ENCODE results near the gene ZNF665.

ZNF665 gene

DNA sequence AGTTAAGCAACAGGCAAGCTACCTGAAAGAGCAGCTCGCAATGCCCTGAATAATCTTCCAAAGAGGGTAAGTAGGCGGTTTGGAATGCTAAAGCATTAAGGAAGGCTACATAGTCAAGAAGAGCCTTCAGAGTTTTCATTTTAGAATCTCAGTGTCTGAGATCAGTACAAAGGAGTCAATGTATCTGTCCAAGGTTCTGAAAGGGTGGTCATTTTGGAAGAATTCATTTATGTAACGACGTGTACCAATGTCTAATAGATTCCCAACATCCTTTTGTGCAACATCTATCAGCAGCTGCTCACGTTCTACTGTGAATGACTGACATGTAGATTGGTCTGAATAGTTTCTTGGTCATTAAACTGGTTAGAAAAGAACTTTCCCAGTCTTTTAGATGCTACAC lies 15.2 kb downstream of the ZNF665 start:
- TF ChIP-seq CTCF (conservative IDR thresholded peaks at IDR 0.05; ENCODE audit: low read depth, low read length): no peak
- H3K4me3 ChIP-seq (ENCODE audit: low read length): no peak overlapping the region
- no peak for DNase-seq (ENCODE audit: low read depth)

- DNase-seq (ENCODE audit: low read depth): no peak
- no peak overlapping the region for H3K4me3 ChIP-seq (ENCODE audit: low read length)
- TF ChIP-seq CTCF (conservative IDR thresholded peaks at IDR 0.05; ENCODE audit: low read depth, low read length): no peak
Measured at GRCh38 chr19:53172889-53173288, 20.3 kb downstream of the ZNF665 start.

DNA sequence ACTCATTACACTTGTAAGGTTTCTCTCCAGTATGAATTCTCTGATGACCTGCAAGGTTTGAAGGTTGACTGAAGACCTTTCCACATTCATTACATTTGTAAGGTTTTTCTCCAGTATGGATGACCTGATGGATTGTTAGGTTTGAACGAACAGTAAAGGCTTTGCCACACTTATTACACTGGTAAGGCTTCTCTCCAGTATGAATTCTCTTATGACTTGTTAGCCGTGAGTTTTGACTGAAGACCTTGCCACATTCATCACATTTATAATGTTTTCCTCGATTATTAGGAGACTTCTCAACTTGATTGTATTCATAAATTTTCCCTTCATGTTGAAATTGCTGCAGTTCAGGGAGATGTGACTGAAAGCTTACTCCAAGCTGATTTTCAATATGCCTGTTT lies 27.5 kb downstream of the ZNF665 start:
- DNase-seq (ENCODE audit: low read depth): no peak
- no peak for TF ChIP-seq CTCF (conservative IDR thresholded peaks at IDR 0.05; ENCODE audit: low read depth, low read length)
- no peak overlapping the region for H3K4me3 ChIP-seq (ENCODE audit: low read length)

- TF ChIP-seq CTCF (conservative IDR thresholded peaks at IDR 0.05; ENCODE audit: low read depth, low read length): no peak
- no peak overlapping the region for H3K4me3 ChIP-seq (ENCODE audit: low read length)
- DNase-seq (ENCODE audit: low read depth): no peak
Measured at GRCh38 chr19:53161123-53161522, 32.0 kb downstream of the ZNF665 start.

- no peak for TF ChIP-seq CTCF (conservative IDR thresholded peaks at IDR 0.05; ENCODE audit: low read depth, low read length)
- DNase-seq (ENCODE audit: low read depth): no peak
- H3K4me3 ChIP-seq (ENCODE audit: low read length): no peak overlapping the region
Measured at GRCh38 chr19:53160350-53160749, 32.8 kb downstream of the ZNF665 start.

DNA sequence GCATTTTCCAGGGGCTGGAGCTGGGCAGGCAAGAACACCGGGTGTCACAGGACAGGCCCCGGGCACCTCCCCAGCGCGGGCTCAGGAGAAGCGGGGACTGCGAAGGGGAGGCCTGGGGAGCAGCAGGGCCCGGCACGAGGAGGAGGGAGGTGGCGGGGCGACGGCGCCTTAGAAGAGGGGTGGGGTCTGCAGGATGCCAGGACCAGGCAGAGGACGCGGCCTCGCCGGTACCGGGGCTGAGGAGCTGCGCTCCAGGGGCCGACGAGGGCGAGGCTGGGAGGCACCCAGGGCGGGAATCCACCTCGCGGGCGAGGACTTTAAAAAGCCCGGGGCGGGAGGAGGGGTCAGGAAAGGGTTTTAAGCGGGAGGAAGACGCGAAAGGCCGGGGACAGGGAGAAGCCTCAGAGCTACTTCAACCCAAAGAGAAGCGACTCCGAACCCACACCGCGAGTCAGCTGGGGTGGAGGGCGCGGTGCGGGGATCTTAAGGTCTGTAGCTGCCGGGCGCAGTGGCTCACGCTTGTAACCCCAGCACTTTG lies 35.0 kb downstream of the ZNF665 start:
- TF ChIP-seq CTCF (conservative IDR thresholded peaks at IDR 0.05; ENCODE audit: low read depth, low read length): no peak
- DNase-seq (ENCODE audit: low read depth): peak; percentile 2
- H3K4me3 ChIP-seq (ENCODE audit: low read length): peak overlapping the region; percentile 72

DNA sequence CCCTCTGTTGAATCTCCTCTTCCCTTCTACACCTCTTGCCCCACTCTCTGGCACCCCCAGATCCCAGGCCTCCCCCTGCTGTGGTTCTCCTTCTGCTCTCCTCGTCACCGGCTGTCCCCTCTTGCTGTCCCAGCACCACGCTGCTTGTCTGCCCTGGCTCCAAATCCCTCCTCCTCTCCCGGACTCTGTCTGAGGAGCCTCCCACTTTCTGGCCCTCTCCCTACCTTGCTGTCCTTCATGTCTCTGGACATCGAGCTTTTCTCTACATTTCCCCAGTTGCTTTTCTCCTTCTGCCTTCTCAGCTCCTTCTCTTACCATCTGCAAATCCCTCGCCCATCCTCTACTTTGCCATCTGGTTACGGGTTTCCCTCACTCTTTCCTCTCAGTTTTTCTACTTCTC lies 35.5 kb downstream of the ZNF665 start:
- TF ChIP-seq CTCF (conservative IDR thresholded peaks at IDR 0.05; ENCODE audit: low read depth, low read length): no peak
- DNase-seq (ENCODE audit: low read depth): no peak
- peak overlapping the region; percentile 72 for H3K4me3 ChIP-seq (ENCODE audit: low read length)

Data from retinal pigment epithelial cell (primary cell).